Left forelimb (tissue), 1 donor: ENCODE data around the gene RNF4.
"Not testable (repeated sequence)": the region's sequence is repeated elsewhere in the genome, so short reads cannot be mapped to it uniquely, and the experiment has no call there.

Experiments used
- DNase-seq: peaks from one replicate; pipeline ENCODE4 v3.0.0-alpha.2; 2018; ENCODE audit warnings: low spot score

RNF4 gene

DNA sequence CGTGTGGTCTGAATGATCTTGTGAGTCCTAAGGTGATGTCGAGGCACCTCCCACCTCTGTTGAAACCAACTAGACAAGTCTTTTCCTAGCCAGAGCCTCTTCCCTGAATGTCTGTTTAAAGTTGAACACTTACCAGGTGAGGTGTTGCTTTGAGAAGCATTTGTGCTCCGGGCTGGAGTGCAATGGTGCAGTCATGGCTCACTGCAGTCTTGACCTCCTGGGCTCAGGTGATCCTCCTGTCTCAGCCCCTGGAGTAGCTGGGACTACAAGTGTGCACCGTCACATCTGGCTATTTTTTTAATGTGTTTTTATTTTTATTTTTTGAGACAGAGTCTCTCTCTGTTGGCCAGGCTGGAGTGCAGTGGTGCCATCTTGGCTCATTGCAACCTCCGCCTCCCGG, 18.1 kb downstream of the RNF4 start:
- no peak for DNase-seq

GRCh38 chr4:2487632-2488031, 18.7 kb downstream of the RNF4 start:
- DNase-seq: no peak

DNA sequence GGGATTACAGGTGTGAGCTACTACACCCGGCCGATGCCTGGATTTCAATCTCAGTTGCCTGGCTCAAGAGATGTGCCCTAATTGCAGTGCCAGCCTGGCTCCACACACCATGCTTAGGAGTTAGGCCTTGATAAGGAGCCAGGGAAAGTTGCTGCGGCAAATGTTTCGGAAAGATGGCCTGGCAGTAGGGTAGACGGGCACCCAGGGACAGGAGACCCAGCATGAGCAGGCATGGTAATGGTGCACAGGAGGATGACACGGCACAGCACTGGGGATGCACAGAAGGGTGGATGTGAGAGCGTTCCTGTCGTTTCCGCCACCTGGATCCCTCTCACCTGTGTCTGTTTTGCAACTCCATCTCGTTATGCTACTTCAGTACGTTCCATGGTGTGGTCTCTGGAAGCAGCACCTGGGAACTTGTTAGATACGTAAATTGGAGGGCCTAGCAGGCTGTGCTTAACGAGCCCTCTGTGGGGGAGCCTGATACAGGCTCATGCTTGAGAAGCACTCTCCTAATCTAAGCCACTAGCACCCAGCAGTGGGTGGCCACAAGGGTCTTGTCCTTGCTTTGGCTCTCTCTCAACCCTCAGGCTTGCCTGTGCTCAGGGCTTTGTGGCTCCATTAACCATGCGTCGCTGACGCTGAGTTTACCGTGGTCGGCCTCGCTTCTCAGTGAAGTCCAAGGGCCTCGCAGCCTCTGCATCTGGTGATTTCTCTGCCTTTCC, 20.3 kb downstream of the RNF4 start:
- no peak for DNase-seq

DNA sequence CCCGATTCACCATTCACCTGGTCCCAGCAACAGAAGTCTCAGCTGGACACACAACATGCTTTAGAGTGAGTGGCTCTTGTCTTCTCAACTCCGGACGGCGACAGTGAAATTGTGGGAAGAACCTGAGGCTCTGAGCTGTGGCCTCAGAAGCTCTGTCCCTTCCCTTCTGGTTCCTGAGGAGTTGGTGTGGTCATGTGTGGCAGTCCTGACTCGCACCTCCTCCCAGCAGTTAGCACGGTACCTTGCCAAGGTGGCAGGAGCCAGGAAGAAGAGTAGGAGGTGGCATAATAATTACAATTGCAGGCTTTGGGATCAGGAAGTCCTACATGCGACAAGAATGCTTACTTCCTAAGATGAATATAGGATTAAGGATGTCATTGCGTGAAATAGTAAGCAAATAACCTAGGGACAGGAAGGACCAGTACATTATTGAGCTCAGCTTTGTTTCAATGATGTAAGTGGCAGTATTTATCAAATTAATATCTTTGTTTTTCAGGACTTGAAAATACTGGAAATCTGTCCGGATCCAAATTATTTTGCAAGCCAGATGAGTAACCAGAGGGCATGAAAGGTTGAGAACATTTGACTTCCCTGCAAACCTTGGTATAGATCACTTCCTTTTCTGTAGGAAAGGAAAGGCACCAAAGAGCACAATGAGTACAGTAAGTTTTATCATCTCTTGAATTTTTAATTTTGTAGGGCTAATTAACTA, 21.1 kb downstream of the RNF4 start:
- DNase-seq: no peak

- DNase-seq: no peak
Observed at GRCh38 chr4:2492970-2493369, 24.1 kb downstream of the RNF4 start.

GRCh38 chr4:2494992-2495391, 26.1 kb downstream of the RNF4 start:
- no peak for DNase-seq

DNA sequence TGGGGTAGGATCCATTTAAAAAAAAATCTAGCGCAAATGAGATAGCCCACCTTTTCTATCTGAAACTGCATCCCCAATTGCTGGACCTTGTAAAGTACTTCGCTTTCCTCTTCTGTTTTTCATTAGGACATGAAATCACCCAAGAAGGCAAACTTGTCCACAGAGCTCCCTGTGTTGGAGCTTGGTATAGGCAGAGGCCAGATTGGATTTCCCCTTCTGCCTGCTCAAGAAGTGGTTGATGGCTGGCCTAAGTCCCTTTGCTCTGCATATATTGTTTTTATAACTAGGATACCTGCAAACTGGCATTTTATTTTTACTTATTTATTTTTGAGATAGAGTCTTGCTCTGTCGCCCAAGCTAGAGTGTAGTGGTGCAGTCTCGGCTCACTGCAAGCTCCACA, 28.4 kb downstream of the RNF4 start:
- DNase-seq: no peak

DNA sequence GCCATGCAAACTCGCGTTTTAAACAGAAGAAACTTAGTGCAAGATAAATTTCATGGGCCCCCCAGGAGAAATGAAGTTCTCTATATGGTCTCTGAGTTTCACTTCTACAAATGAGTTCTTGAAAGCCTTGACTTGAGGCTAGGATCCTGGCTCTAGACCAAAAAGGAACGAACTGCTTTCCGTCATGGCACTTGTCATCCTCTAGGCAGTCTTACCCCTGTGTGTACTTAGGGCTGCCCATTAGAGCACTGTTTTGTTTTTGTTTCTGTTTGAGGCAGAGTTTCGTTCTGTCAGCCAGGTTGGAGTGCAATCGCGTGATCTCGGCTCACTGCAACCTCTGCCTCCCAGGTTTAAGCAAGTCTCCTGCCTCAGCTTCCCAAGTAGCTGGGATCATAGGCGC, 29.0 kb downstream of the RNF4 start:
- no peak for DNase-seq

GRCh38 chr4:2500547-2500946, 31.6 kb downstream of the RNF4 start:
- DNase-seq: no peak

DNA sequence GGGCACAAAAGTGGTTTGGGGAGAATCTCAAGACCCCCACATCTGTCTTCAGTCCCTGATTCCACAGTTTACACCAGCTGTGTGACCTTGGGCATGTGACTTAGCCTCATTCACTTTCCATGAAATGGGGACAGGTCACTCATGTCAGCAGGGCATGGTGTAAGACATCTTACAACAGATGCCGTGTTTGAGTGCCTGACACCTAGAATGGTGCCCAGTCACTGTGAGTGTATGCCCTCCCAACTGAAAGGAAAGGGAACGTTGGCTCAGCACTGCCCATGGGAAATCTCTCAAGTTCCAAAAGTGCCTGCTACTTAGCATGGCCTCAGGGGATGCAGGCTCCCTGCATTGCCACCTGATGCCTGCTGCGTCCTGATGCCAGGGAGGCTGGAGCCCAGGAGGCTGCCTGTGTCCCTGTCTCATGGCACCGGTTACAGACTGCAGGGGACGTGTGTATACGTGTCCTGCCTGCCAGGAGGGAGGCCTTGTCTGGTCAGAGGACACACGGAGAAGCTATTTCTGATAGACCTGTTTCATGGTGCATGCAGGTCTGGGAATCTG, 32.2 kb downstream of the RNF4 start:
- no peak for DNase-seq

DNA sequence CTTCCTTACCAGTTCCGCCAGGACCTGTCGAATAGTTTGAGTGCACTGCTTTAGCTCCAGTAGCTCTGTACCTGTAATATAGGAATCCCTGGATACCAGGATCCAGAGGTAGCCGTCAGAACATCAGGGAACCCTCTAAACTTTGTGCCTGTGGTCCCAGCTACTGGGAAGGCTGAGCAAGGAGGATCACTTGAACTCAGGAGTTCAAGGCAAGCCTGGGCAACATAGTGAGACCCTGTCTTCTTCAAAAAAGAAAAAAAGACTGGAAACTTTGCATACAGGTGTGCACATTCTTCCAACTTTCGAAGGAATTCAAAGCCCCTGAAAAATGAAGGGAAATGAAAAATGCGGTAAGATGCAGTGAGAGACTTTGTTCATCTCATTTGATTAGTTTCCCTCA, 34.9 kb downstream of the RNF4 start:
- no peak for DNase-seq

GRCh38 chr4:2507259-2507658, 38.4 kb downstream of the RNF4 start:
- DNase-seq: no peak

DNA sequence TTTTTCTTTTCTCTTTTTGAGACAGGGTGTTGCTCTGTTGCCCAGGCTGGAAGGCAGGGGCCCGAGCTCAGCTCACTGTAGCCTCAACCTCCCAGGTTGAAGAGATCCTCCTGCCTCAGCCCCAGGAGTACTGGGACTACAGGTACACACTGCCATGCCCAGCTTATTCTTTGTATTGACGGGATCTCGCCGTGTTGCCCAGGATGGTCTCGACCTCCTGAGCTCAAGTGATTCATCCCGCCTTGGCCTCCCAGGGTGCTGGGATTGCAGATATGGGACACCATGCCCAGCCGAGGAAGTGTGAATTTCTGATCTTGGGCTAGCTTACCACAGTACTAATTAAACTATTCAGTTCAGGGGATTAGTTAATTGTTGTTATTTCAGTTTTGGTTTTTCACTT, 38.9 kb downstream of the RNF4 start:
- no peak for DNase-seq

DNA sequence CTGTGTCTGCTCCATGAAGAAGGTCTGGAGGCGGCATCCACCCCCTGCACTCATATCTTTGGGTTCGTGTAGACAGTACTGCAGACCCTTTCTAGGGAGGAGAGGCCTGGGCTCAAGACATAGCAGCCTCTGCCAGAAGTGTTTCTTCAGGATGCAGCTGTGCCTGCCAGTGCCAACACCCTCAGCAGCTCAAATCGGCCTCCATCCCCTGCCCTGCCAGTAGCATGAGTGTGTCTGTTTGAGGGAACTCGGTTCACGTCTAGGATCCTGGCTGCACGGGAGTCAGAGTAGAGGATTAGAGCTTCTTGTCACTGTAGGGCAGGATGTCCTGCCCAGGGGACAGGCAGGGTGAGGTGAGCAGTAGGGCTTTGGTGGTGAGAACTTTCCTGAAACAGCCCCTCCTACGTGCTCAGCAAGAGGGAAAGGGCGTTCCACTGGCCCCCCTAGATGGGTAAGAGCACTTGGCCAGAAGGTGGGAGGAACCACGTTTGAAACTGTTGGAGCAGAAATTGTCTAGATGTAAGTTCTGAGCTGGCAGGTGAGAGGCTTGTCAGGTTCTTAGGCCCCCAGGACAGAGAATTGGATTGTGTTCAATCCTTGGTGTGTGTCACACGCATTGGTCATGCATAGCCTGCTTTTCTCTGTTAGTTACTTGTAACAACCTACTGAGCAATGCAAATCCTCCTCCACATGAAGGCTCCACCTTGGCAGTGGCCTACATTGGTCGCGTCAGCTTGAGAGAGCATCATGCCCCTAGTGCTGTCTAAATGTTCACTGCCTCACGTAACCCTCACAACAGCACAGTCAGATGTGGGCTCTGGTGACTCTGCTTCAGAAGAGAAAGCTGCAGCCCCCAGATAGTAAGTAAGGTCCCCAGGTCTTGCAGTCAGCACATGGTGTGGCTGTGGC, 41.7 kb downstream of the RNF4 start:
- no peak for DNase-seq

- DNase-seq: no peak
Observed at GRCh38 chr4:2511645-2512131, 42.8 kb downstream of the RNF4 start.

DNA sequence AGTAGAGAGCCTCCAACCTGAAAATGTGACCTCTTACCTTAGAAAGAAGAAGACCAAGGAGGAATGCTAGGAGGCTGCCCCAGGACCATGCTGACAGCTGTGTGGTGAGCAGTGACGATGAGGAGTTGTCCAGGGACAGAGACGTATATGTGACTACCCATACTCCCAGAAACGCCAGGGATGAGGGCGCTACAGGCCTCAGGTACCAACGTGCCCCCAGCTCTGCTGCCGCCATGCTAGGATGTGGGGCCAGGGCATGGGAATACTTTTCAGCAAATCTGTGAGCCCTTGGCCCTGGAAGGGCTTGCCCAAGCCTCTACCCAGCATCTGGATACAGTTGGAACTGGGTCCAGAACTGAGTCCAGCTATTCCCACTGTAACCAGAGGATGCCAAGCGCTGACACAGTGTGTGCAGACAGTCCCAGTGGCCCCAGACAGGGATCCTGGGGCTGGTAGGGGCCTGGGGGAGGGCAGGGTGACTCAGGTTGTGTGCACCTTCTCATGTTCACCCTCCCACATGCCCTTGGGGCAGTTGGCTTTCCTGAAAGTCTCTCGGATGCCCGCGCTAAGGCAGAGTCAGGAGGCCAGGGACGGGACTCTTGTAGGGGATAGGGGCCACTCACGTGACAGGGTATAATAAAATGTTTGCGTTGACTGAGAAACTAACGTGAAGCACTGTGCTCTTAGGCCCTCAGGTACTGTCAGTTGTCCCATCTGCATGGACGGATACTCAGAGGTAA, 43.7 kb downstream of the RNF4 start:
- DNase-seq: no peak

GRCh38 chr4:2514193-2514592, 45.3 kb downstream of the RNF4 start:
- DNase-seq: not testable (repeated sequence)

DNA sequence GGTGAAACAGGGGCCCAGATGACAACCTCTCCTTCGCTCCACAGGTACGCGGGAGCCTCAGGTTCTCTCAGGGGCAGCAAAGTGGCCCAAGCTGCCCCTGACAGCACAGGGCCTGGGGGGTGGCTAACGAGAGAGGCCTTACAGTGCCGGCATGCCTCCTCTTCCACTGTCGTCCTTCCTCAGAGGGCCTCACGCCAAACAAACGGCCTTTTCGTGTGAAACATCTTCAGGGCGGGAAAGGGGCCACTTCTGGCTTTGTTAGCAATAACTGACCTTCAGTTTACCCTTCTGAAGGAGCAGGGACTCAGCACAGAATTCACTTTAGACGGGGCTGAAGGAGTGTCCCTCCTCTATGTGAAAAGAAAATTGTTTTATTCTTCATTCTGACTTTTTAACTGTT, 46.0 kb downstream of the RNF4 start:
- not testable (repeated sequence) for DNase-seq

- DNase-seq: no peak
Observed at GRCh38 chr4:2515830-2516550, 47.1 kb downstream of the RNF4 start.

- no peak for DNase-seq
Observed at GRCh38 chr4:2516635-2517034, 47.7 kb downstream of the RNF4 start.

DNA sequence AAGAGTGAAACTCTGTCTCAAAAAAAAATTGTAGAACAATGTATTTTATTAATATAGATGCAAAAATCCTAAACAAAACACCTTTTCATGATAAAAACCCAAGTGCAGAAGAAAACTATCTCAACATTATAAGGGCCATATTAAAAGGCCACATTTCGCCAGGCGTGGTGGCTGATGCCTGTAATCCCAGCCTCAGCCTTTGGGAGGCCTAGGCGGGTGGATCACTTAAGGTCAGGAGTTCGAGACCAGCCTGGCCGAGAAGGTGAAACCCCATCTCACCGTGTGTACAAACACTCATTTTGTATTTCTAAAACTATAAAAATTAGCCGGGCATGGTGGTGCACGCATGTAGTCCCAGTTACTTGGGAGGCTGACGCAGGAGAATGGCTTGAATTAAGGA, 57.7 kb downstream of the RNF4 start:
- DNase-seq: no peak
